ENCODE data around the gene ZNF462. TPM values are rescaled to one million over a fixed set of nuclear protein-coding genes. Genes with fewer than 3 reads are reported as not detected.
"Not testable (repeated sequence)": the region's sequence is repeated elsewhere in the genome, so short reads cannot be mapped to it uniquely, and the experiment has no call there.

ZNF462 gene
- total RNA-seq, 2 donors from 2014 or later, result 20.9 to 30.5 TPM

DNA sequence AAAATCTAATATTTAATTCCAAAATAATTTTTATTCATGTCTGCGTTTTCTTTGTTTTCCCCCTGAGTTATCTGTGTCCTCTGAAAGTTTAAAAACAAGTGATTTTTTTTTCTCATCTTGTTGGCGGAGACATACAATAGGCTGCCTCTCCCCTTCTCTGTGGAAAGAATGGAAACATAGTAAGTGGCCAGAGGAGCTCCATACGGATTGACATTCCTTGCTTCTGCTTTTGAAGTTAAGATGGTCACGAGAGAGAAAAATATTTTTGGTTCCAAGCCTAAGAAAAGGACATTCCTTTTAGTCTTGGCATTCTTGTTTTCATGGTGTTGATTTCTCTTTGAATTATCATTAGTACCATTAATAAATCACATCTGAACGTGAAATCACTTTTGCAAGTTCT is 28.3 kb downstream of the ZNF462 start:
- Histone ChIP-seq H3K4me3 (no peak overlapping the region), H3K27me3 (no peaks in the 10 kb centered on the region), H3K36me3 (no peaks in the 10 kb centered on the region), H3K4me1 (peaks cover 0 to 36% of the 10 kb centered on the region in 2 donors), H3K9me3 (no peaks in the 10 kb centered on the region), H3K27ac (no peak overlapping the region)
- TF ChIP-seq, protein P1, sequence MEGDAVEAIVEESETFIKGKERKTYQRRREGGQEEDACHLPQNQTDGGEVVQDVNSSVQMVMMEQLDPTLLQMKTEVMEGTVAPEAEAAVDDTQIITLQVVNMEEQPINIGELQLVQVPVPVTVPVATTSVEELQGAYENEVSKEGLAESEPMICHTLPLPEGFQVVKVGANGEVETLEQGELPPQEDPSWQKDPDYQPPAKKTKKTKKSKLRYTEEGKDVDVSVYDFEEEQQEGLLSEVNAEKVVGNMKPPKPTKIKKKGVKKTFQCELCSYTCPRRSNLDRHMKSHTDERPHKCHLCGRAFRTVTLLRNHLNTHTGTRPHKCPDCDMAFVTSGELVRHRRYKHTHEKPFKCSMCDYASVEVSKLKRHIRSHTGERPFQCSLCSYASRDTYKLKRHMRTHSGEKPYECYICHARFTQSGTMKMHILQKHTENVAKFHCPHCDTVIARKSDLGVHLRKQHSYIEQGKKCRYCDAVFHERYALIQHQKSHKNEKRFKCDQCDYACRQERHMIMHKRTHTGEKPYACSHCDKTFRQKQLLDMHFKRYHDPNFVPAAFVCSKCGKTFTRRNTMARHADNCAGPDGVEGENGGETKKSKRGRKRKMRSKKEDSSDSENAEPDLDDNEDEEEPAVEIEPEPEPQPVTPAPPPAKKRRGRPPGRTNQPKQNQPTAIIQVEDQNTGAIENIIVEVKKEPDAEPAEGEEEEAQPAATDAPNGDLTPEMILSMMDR (IDR thresholded peaks at IDR 0.05), result no peak
- no peak for DNase-seq (ENCODE audit: low spot score)

DNA sequence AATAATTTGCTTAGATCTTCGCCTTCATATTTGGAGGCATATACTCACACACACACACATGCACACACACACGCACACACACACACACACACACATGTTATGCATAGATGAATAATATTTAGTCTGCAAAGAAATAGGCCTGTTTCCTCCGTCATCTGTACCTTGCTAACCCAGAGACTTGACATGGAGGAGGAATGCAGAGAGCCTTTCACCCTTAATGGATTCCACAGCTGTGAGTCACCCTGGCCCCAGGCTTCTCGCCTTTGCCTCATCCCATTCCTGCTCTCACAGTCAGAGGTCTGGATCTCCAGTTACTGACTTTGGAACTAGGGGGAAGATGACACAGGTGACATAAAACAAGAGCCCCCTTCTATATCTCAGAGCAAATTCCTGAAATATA is 29.7 kb downstream of the ZNF462 start:
- peak overlapping the region; percentile 3 to 44 for H3K27ac ChIP-seq

DNA sequence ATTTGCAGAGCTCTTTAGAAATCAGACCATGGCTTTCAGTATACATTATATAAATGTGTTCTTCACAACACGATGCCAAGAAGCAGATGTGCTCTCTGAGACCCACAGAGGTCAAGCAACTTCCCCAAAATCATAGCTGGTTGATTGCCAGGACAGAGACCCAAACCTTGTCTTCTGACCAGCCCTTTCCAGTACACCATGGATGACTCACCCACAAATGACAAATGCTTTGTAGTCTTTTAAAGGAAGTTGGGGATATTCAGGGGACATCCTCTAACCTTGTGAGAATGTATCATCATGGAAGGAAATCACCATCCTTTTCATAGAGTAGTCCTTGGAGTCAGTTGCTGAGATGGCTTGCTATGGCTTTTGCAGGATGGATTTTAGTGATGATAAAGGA is 30.1 kb downstream of the ZNF462 start:
- H3K27ac ChIP-seq, result peak overlapping the region; percentile 3 to 44
- H3K36me3 ChIP-seq, result no peaks in the 10 kb centered on the region
- H3K4me3 ChIP-seq, result no peak overlapping the region
- H3K27me3 ChIP-seq, result no peaks in the 10 kb centered on the region
- H3K9me3 ChIP-seq, result no peaks in the 10 kb centered on the region
- H3K4me1 ChIP-seq, result peaks cover 0 to 42% of the 10 kb centered on the region in 2 donors
- DNase-seq (ENCODE audit: low spot score), result no peak
- TF ChIP-seq, protein P1 (IDR thresholded peaks at IDR 0.05), result no peak

More for the DNA sequence above, 29.7 kb downstream of the ZNF462 start:
- Histone ChIP-seq H3K9me3 (no peaks in the 10 kb centered on the region), H3K4me3 (no peak overlapping the region), H3K4me1 (peaks cover 0 to 38% of the 10 kb centered on the region in 2 donors), H3K27me3 (no peaks in the 10 kb centered on the region), H3K36me3 (no peaks in the 10 kb centered on the region)
- no peak for DNase-seq (ENCODE audit: low spot score)
- TF ChIP-seq, protein P1 (IDR thresholded peaks at IDR 0.05), result no peak

DNA sequence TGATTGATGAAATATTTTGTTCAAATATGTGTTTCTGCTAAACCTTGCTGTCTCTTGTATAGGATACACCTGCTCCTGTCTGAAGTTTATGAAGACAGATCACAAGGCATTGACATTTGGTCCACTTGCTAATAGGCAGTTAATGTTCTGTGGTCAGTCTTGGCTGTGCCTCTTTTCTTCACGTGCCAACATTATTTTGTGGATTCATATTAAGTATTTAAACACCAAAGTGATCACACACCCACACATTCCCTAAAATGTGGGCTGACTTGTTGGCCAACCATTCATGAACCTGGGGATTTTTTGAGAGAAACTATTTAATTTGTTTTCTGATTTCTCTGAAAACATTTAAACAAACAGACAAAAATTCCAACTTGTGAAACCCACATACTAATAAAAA is 33.7 kb downstream of the ZNF462 start:
- peak overlapping the region in 1 of 2 donors; percentile 6 for H3K27ac ChIP-seq
- peaks cover 0 to 44% of the 10 kb centered on the region in 2 donors for H3K4me1 ChIP-seq

DNA sequence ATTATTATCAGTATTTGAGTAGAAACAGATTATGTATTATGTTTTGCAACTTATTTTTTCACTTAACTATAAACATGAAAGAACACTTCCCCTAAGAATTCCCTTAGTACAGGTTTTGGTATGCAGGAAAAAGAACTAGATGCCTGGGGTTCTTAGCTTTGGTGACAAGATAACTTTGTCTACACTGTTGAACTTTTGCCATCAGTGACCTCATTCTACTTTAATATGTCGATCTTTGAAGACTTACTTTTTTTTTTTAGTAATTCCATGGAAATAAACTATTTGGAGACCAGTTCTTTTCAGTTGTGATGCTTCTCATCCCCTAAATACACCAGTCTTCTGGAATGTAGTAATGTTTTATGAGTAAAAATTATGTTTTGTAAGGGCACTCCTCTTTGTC is 34.3 kb downstream of the ZNF462 start:
- TF ChIP-seq, protein P1 (IDR thresholded peaks at IDR 0.05), result no peak
- peak overlapping the region in 1 of 2 donors; percentile 55 for H3K27ac ChIP-seq

More for the DNA sequence above, 33.7 kb downstream of the ZNF462 start:
- Histone ChIP-seq H3K4me3 (no peak overlapping the region), H3K9me3 (peaks cover 0 to 4% of the 10 kb centered on the region in 2 donors), H3K27me3 (no peaks in the 10 kb centered on the region), H3K36me3 (no peaks in the 10 kb centered on the region)
- TF ChIP-seq, protein P1 (IDR thresholded peaks at IDR 0.05), result no peak
- DNase-seq (ENCODE audit: low spot score), result no peak

DNA sequence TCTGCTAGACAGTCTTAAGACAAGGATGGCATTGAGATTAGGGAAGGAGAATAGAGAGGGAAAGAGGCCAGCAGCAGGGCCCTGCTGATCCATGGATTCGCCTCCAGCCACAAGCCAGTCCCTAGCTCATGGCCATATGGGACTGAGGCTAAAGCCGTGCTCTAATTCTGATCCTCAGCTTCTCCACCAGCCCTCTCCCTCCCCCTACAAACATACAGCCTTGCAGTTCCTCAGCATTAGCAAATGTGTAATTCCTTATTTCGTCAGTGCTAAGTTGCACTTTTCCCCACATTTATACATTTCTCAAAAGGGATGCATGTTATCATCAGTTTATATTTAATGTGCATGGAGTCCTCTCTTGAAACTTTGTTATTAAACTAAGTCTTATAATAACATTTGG is 34.8 kb downstream of the ZNF462 start:
- H3K36me3 ChIP-seq, result no peaks in the 10 kb centered on the region
- H3K27ac ChIP-seq, result peak overlapping the region in 1 of 2 donors; percentile 55
- peaks cover 0 to 4% of the 10 kb centered on the region in 2 donors for H3K9me3 ChIP-seq
- H3K4me3 ChIP-seq, result no peak overlapping the region
- TF ChIP-seq, protein P1 (IDR thresholded peaks at IDR 0.05), result no peak
- no peak for DNase-seq (ENCODE audit: low spot score)
- peaks cover 0 to 34% of the 10 kb centered on the region in 2 donors for H3K4me1 ChIP-seq
- H3K27me3 ChIP-seq, result no peaks in the 10 kb centered on the region

More for the DNA sequence above, 34.3 kb downstream of the ZNF462 start:
- Histone ChIP-seq H3K4me1 (peaks cover 0 to 39% of the 10 kb centered on the region in 2 donors), H3K27me3 (no peaks in the 10 kb centered on the region), H3K4me3 (no peak overlapping the region), H3K9me3 (peaks cover 0 to 4% of the 10 kb centered on the region in 2 donors), H3K36me3 (no peaks in the 10 kb centered on the region)
- no peak for DNase-seq (ENCODE audit: low spot score)

DNA sequence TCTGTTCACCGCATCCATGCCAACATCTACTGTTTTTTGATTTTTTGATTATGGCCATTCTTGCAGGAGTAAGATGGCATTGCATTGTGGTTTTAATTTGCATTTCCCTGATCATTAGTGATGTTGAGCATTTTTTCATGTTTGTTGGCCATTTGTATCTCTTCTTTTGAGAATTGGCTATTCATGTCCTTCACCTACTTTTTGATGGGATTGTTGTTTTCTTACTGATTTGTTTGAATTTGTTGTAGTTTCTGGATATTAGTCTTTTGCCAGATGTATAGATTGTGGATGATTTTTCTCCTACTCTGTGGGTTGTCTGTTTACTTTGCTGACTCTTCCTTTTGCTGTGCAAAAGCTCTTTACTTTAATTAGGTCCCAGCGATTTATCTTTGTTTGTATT is 37.6 kb downstream of the ZNF462 start:
- H3K4me1 ChIP-seq, result peaks cover 0 to 24% of the 10 kb centered on the region in 2 donors
- not testable (repeated sequence) for H3K27me3 ChIP-seq; DNase-seq (ENCODE audit: low spot score); H3K9me3 ChIP-seq; H3K4me3 ChIP-seq; H3K36me3 ChIP-seq; H3K27ac ChIP-seq

Measured in right atrium auricular region (tissue), 2 donors.